Uterus (tissue), 2 donors: Measurements from ENCODE around the gene DSG4.

Experiments
- POLR2A ChIP-seq, 2 donors: fragments of 450-650 bp; IDR thresholded peaks; one replicate each; pipeline ENCODE4 v1.6.1; 2016; ENCODE audit warnings: antibody characterized with exemption in 2 of 2, mild to moderate bottlenecking in 1 of 2, moderate library complexity in 1 of 2
- TF ChIP-seq, protein P1 (sequence below), 4 experiments: fragments of 200-600 bp in 2 of 4; fragments of 450-650 bp in 2 of 4; sonication (generic) in 2 of 4; IDR thresholded peaks; one replicate each; pipeline ENCODE4 v1.5.1; 2016 to 2019; ENCODE audit warnings: antibody characterized with exemption in 4 of 4, mild to moderate bottlenecking in 2 of 4, moderate library complexity in 1 of 4

DNA sequence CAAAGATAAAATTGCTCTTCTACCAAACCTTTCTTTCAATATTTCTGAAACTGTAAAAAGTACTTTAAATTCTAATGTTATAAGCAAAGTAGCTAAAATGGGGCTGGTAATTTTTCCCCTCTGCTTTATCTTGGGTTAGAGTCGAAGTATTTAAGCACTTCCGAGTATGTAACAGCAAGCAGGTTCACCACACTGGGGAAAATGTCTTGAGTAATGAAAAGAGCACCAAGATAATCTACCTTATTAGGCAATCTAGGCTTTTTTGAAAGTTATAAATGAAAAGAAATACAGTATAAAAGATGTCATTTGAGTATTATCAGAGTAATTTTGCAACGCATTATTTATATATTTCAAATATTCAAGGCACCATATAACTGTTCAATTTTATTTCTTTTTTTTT lies 70.3 kb downstream of the DSG4 start:
- TF ChIP-seq, protein P1, sequence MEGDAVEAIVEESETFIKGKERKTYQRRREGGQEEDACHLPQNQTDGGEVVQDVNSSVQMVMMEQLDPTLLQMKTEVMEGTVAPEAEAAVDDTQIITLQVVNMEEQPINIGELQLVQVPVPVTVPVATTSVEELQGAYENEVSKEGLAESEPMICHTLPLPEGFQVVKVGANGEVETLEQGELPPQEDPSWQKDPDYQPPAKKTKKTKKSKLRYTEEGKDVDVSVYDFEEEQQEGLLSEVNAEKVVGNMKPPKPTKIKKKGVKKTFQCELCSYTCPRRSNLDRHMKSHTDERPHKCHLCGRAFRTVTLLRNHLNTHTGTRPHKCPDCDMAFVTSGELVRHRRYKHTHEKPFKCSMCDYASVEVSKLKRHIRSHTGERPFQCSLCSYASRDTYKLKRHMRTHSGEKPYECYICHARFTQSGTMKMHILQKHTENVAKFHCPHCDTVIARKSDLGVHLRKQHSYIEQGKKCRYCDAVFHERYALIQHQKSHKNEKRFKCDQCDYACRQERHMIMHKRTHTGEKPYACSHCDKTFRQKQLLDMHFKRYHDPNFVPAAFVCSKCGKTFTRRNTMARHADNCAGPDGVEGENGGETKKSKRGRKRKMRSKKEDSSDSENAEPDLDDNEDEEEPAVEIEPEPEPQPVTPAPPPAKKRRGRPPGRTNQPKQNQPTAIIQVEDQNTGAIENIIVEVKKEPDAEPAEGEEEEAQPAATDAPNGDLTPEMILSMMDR (IDR thresholded peaks at IDR 0.05): no peak
- TF ChIP-seq POLR2A (IDR thresholded peaks at IDR 0.05): no peak
